GM19240 (cell line): ENCODE measurements around the gene SAMD4A.

ENCODE experiments used
- DNase-seq: peaks from one replicate; pipeline ENCODE4 v3.0.0; 2011; ENCODE audit warnings: low spot score; ENCODE audit not compliant: insufficient read length

Gene SAMD4A

DNA sequence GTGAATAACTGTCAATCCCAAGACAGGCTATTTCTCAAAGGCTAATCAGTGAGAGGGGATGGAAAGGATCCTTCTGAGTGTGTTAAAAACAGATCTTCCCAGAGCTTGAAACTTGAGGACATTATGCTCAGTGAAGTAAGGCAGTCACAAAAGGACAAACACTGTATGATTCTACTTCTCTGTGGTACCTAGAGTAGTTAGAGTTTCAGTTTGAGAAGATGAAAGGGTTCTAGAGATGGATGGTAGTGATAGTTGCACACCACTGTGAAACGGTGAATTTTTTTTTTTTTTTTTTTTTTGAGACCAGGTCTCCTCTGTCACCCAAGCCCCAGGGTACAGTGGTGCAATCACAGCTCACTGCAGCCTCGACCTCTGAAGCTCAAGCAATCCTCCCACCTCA, 133.8 kb downstream of the SAMD4A start:
- no peak for DNase-seq

DNA sequence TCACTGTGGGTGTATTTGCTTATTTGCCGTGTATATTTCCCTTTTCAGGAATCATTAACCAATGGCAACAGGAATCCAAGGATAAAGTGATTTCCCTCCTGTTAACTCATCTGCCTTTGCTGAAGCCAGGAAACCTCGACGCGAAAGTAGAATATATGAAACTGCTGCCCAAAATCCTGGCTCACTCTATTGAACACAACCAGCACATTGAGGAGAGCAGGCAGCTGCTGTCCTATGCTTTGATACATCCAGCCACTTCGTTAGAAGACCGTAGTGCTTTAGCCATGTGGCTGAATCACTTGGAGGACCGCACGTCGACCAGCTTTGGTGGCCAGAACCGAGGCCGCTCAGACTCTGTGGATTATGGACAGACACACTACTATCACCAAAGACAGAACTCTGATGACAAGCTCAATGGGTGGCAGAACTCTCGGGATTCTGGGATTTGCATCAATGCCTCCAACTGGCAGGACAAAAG, 135.1 kb downstream of the SAMD4A start:
- no peak for DNase-seq

DNA sequence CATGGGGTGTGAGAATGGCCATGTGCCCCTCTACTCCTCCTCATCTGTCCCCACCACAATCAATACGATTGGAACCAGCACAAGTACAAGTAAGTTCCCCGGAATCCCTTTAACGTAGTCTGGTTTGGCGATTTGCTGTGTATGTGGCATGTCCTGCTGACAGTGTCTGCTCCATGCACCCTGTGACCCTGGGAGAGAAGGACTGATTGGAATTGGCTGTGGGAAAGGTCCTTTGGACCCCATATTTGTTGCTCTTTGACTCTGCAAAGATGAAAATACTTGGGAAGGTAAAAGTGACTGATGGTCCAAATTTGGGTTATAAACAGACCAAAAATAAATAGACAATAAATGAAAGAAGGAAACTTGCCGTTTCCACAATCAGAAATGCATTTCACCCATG, 135.6 kb downstream of the SAMD4A start:
- DNase-seq, result no peak

DNA sequence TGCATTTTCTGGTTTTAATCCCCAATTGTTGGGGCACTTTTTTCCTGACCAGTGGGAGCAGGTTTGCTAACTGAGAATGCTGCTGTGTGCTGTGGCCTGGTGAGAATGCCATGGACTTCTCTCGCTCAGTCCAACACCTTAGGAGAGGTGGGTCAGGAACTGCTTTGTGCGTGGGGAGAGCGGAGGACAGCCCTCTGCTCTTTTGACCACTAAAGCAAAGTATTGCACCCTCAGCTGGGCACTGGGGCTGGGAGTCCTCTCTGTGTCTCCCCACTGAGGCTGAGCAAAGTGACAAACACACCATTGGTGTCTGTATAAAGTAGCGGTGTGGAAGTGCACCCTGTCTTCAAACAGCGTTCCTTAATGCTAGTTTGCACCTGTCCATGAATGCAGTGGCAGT, 136.2 kb downstream of the SAMD4A start:
- no peak for DNase-seq

DNA sequence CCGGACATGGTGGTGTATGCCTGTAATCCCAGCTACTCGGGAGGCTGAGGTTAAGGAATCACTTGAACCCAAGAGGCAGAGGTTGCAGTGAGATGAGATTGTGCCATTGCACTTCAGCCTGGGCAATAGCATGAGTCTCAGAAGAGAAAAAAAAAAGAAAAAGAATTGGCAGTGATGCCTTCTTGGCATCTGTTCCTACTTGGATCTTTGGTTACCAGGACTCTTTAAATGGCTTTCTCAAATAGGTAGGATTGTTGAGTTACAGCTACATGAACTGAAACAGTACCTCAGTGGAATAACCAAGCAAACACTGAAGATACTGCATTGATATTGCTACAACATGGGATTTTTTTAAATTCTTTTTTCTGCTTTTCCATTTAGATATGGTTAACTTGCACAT, 136.8 kb downstream of the SAMD4A start:
- no peak for DNase-seq

DNA sequence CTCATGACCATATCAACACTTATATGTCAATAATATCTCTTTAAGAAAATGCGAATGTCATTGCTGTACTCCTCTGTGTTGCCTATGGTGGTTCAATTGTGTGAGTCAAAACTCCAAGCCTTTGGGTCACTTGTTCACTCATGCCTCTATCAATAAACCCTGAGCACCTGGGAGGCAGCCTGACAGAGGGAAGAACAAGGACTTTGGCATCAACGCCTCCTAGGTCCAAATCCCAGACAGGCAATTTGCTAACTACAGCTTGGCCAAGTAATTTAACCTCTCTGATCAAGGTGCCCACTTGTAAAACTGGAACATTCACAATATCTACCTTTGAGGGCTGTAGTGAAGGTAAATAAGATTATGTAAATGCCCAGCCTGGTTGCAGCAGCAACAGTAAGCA, 137.8 kb downstream of the SAMD4A start:
- no peak for DNase-seq

DNA sequence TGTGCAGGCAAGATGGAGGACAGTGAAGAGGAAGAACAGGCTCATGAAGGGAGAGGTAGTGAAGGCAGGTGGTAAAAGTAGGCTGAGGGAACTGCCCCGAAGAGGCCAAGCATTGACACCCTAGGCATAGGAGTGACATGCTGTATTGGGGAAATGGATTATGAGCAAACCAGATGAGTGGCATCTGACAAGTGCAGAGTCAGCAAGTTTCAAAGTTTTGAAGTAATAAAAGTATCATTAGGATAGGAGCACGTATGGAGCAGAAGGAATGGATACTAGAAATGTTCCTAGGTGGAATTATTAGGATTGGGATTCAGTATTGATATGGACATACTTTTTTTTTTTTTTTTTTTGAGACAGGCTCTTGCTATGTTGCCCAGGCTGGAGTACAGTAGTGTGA, 139.8 kb downstream of the SAMD4A start:
- no peak for DNase-seq

DNA sequence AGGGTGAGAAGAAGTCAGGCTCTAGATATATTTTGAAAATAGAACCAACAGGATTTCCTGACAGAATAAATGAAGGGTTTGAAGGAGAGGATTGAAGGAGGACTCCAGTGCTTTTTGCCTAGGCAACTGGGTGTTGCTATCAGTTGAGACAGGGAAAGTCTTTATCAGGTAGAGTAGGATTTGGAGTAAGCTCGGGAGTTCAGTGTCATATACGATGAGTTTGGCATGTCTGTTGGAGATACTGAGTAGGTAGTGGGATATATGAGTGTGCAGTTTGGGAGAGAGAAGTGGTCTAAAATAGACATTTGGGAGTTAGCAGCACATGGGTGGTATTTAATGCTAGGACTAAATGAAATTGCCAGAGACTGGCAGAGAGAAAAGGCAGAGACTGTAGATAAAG, 141.2 kb downstream of the SAMD4A start:
- DNase-seq, result no peak

DNA sequence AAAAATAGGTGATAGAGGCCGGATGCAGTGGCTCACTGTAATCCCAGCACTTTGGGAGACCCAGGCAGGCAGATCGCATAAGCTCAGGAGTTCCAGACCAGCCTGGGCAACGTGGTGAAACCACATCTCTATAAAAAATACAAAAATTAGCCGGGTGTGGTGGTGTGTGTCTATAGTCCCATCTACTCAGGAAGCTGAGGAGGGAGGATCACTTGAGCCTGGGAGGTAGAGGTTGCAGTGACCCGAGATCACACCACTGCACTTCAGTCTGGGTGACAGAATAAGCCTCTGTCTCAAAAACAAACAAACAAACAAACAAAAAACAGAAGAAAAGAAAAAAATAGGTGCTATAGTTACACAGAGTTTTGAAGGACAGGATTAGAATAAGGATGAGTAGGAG, 142.1 kb downstream of the SAMD4A start:
- no peak for DNase-seq

DNA sequence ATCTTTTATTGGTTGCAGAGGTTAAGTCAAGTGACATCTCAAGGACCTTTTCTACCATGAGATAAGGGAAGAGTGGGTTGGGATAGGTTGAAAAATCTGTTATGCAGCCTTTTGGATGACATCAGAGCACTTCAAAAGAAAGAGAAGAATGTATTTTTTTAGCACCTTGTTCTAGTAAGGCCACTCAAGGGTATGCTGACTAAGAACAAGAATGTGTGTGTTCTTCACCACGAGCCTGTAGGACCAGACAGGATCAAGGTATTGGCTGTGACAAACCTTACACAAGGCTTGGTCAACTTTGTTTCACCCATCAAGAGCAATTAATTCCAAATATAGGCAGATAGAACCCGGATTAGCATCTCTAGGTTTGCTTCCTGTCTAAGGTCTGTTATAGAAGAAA, 142.5 kb downstream of the SAMD4A start:
- DNase-seq, result peak; percentile 17

DNA sequence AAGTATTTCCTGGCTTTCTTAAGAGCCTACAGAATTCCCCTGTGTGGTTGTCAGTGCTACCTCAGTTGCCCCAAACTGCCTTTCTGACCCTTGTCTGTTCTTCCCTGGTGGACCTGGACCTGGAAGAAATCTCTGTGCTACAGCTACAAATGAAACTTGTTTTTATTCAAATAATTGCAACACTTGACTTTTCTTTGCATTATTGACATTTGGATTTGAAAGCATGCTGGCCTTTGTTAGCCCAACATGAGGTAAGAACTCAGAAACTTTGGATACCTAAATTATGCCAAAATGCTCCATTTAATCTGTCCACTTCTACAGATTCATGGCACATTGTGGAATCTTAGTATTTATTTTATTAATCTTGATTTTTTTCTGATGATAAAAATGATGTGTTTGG, 142.9 kb downstream of the SAMD4A start:
- DNase-seq, result no peak

DNA sequence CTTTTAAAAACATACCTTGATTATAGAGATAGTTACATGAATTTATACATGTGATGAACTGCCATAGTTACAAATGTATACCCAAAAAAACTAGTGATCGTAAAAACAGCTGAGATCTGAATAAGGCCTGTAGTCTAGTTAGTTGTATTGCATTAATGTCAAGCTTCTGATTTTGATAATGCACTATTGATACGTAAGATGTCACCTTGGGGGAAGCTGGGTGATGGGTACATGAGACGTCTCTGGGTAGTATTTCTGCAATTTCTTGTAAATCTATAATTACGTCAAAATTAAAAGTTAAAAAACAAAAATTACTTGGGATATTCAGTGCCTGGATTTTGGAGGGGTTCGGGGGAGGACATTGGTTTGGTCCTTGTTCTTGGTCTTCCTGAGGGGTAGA, 144.4 kb downstream of the SAMD4A start:
- DNase-seq, result no peak

DNA sequence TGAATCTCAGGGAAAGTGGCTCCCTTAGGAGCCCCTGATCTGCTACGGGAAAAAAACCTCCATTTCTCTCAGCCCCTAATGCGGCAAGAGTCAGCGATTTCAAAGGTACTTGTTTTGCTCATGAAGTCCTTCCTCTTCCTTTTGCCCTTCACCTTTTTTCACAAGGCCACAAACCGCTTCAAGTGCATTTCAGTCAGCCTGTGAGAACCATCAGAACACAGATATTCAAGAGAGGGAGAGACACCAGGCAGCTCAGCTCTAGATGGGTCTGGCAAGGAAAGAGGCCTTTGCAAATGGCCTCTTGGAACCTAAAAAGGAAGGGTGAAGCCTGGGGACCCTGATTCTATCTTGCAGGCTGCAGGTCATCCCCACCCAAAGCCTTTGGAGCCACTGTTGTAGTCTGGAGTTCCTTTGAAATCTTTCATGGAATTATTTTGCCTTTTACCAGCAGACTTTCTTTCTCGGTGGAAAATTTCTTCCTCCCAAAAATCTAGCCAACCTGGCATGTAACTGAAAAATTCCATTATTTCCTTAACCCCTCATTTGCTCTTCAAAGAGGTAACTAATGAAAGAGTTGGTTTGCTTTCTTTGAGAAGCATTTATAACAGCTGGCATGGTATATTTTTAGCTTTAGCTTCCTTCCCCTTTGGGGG, 145.0 kb downstream of the SAMD4A start:
- DNase-seq, result no peak

DNA sequence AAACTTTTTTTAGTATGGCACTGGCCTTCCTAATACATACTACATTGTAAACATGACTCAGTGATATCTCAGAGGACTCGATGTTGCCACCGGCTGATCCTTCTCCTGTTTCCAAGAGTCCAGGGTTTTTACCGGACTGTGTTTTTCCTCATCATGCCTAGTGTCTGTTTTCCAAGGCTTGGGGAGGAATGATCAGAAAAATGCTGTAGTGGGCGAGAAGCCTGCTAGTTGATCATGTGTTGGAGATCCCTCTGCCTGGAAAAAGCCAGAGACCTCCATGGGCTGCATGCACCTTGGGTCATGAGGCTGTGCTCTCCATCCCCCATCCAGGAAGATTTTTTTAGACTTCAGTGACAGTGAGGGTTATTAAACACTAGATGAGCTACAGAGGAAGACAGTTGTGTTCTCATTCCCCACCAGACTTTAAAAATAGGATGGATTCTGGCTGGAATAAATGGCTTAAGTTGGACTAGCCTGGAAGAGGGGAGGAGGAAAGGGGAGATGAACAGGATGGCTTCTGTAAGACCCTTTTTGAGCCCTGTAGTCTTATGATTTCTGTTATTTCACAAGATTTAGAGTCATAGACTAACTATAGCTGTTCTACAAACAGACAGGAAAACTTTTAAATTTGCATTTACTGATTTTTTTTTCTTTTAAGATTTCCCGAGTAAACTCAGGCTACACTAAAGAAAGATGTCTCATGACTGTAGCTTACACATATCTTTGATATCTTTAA, 145.7 kb downstream of the SAMD4A start:
- DNase-seq, result no peak

DNA sequence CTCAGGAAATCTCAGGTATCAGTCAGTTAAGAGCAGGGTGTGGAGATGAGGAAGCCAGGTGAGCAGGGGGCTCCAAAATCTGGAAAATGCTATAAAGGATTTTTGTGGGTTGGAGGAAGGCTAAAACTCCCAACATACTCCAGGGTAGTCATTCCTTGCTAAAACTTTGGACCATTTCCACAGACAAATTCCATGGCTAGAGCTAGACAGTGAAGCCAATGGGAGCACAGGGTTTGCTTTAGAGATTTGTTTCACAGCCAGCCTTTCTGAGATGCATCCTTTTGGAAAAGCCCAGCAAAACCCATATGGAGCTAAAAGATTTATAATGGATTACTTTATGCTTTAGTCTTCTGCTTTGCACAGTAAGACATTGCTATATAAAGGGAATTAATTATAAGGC, 146.5 kb downstream of the SAMD4A start:
- DNase-seq, result no peak

DNA sequence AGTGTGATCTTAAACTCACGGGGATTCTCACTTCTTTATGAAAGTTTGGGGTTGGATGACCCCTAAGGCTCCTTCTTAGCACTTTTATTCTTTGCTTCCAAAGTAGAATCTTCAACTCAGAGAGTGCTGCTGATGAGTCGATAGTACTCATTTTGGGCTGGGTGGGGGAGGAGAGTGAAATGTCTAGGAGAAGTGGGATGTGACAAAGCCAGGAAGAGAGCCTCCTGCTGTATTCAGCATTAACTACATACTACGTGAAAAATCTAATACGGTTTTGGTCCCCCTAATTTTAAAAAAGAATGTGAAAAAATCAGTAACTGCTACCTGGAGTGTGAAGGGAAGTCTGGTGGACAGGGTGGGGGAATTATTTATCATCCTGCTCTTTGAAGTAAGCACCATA, 148.3 kb downstream of the SAMD4A start:
- no peak for DNase-seq

DNA sequence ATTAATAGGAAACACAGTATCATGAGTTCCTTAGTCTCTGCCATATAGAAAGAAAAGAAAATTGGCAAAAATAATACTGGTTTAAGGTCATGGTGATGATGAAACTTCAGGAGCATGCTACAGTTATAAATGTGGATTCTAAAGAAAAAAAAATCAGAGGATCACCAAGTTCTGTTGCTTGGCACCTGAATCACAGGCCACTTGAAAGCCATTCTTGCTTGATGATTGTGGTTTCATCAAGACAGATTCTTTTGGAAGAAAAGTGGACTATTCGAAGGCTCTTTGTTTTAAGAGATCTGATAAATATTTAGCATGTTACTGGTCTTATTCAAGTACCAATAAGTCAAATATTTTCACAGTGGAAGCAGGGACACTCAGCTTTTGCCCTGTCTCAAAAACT, 148.9 kb downstream of the SAMD4A start:
- no peak for DNase-seq

DNA sequence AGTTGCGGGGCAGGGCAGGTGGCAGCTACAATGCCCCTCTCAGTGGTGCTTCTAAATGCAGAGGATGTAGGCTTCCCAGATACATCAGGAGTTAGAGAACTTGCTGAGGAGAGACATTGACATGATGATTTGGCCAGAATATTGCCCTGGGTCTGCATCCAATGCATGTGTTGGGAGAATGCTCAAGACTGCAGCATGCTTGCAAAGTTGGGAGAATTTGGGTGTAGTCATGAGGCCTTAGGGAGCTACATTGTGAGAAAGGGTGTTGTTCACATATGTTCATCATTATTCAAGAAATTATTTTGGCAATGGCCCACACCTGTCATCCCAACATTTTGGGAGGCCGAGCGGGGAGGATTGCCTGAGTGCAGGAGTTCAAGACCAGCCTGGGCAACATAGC, 149.9 kb downstream of the SAMD4A start:
- DNase-seq, result no peak

DNA sequence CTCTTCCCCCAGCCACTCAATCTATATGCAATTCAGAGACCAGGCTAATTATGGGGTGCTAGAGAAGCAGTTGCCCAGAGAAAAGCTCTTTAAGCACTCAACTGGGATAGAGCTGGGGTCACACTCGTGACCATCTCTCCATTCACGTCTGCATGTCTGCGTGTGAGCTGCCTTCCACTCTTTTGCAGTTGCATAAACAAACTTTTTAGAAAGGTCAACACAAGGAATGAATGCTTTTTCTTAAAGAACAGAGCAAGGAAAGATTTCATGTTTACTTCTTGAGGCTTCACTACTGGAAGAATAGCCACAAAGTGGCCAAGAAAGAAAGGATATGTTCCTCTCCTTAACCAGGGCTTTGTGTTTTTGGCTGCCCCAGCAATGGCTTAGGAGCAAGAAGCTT, 151.1 kb downstream of the SAMD4A start:
- no peak for DNase-seq

DNA sequence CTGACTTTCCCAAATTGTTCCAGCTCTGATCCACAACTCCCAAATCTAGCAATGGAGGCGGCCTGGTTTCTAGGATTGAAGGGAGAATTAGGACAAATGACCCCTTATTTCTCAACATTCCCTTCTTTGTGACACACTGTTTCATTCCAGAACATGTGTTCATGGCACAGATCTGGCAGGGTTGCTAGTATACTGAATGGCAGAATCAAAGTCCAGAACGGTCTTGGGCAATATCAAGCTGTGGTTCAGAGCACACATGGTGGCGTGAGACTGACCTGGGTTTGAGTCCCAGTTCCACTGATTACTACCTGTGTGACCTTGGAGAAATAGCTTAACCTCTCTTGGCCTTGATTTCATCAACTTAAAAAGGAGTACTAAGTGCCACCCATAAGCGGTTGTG, 152.5 kb downstream of the SAMD4A start:
- no peak for DNase-seq

DNA sequence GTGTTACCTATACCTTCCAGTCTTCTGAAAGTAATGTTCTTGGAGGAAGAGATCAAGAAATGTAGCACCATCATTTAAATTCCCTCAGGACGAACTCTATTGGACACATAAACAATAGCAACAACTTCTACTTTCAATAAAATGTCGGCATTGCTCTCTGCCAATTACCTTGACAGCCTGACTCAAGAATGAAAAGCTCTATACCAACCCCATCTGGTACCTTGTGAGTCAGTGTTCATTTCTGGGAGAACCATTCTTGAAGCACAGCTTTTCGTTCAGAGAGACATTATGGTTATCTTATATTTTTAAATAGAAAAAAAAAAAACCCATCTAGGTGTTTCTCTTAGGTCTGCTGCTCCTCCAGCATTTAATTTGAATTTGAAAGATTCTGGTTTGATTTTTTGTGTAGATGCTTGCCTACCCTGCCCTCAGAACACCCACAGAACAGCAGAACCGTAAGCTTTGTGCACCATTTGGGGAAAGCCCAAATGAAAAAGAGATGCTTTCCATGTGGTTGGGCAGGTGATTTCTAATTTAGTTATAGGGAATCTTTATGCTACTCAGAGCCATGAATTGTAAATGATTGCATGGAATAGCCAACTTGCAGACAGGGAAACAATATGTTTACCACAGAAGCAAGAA, 156.0 kb downstream of the SAMD4A start:
- DNase-seq, result no peak

DNA sequence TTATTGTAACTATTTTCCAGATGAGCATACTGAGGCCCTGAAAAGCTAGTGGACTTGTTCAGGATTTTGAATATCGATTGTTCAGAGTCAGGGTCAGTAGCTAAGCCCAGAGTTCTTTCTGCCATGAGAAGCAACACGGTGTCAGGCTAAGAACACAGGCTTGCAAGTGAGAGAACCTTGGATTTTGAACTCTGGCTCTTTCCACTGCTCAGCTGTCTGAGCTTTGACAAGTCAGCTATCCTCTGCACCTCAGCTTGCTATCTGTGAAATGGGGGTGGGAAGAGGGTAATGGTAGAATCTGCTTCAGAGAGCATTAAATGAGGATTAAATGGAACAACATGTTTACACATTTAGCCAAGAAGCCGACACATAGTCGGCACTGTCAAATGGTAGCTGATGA, 157.2 kb downstream of the SAMD4A start:
- no peak for DNase-seq
